ENCODE measurements around the gene CHKB.

The CHKB gene

GRCh38 chr22:50575426-50575941, 7.2 kb downstream of the CHKB start:
- no peak for DNase-seq

GRCh38 chr22:50574383-50574755, 8.3 kb downstream of the CHKB start:
- no peak for DNase-seq

GRCh38 chr22:50573491-50574382, 8.9 kb downstream of the CHKB start:
- DNase-seq = no peak

- no peak for DNase-seq
Observed at GRCh38 chr22:50572965-50573364, 9.7 kb downstream of the CHKB start.

GRCh38 chr22:50571264-50572175, 11.1 kb downstream of the CHKB start:
- DNase-seq = no peak

GRCh38 chr22:50570861-50571260, 11.8 kb downstream of the CHKB start:
- no peak for DNase-seq

GRCh38 chr22:50569896-50570535, 12.6 kb downstream of the CHKB start:
- DNase-seq = no peak

GRCh38 chr22:50569041-50569459, 13.6 kb downstream of the CHKB start:
- DNase-seq = no peak

- no peak for DNase-seq
Observed at GRCh38 chr22:50568626-50569025, 14.0 kb downstream of the CHKB start.

GRCh38 chr22:50567721-50568252, 14.9 kb downstream of the CHKB start:
- no peak for DNase-seq

GRCh38 chr22:50564289-50564688, 18.4 kb downstream of the CHKB start:
- no peak for DNase-seq

- peak in 6 of 56 donors; percentile 15 to 49 (median 20) for DNase-seq
Observed at GRCh38 chr22:50563413-50564160, 19.1 kb downstream of the CHKB start.

GRCh38 chr22:50562523-50563412, 19.9 kb downstream of the CHKB start, which contains the start of gene SYCE3:
Gene SYCE3, minus strand, starts transcription at chr22:50562919. Its CDS starts 6,514 bp downstream, at chr22:50556405.
- peak; percentile 36 to 97 (median 88) for DNase-seq

GRCh38 chr22:50561401-50562358, 21.0 kb downstream of the CHKB start:
- DNase-seq = no peak

GRCh38 chr22:50560034-50560433, 22.6 kb downstream of the CHKB start:
- DNase-seq = no peak

- peak in 1 of 56 donors; percentile 12 for DNase-seq
Observed at GRCh38 chr22:50556703-50557102, 25.9 kb downstream of the CHKB start.

- no peak for DNase-seq
Observed at GRCh38 chr22:50553310-50553709, 29.3 kb downstream of the CHKB start.

Measured in amygdala (tissue), 56 donors.